GM19463 (cell line): ENCODE data around the gene AMPH.

Experiments used
- ATAC-seq: cut with Tn5 transposase; IDR thresholded peaks from one replicate; pipeline ENCODE4 v1.9.1; 2021; ENCODE audit warnings: mild to moderate bottlenecking, moderate library complexity; ENCODE audit not compliant: unreplicated experiment

AMPH gene

DNA sequence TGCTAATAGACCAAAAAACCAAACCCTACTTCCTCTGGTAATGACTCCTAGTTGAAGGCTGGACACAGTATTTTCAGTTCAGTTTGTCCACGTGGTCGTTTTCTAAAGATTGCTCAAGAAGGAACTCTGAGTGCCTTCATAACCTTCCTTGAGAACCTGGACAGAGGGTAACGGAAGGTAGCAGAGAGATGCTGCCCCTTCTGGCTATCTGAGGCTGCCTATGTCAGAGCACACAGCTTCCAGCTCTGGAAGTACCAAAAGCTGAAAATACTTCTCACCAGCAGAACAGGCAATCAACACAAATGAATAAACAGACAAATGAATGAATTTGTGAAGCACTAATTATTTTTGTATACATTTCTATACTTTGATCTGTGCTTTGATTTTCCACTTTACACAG lies 85.2 kb downstream of the AMPH start:
- ATAC-seq, result no peak

- no peak for ATAC-seq
These were observed 89.0 kb downstream of the AMPH start for GRCh38 chr7:38542156-38542555.

GRCh38 chr7:38541440-38541839 lies 89.7 kb downstream of the AMPH start:
- no peak for ATAC-seq

- ATAC-seq, result no peak
These were observed 91.6 kb downstream of the AMPH start for GRCh38 chr7:38539477-38540081.

DNA sequence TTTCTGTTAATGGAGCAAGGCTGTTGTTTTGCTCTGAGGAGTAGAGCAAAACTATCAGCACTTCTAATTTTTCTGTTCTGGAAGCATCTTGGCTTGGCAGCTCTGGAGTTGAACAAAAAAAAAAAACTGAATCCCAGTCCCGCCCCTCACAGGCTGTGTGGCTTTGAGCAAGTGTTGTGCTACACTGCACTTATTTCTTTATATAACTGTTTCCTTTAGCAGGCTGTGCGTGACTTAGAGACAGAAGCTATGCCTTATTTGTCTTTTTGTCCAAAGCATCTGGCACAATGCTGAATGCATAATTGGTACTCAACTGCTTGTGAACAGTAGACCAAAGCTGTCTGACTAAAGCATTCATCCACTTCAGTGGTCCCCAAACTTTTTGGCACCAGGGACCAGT lies 96.1 kb downstream of the AMPH start:
- ATAC-seq, result no peak

DNA sequence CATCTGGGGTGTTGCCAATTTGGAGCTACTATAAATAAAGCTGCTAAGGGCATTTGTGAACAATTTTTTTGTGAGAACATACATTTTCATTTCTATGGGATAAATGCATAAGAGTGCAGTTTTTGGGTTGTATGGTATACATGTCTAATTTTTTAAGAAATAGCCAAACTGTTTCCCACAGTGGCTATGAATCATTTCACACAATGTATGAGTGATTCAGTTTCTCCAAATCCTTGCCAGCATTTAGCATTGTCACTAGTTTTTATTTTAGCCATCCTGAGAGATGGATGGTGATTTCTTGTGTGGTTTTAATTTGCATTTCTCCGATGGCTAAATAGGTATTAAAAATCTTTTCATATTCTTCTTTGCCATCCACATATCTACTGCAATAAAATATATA lies 105.3 kb downstream of the AMPH start:
- no peak for ATAC-seq

DNA sequence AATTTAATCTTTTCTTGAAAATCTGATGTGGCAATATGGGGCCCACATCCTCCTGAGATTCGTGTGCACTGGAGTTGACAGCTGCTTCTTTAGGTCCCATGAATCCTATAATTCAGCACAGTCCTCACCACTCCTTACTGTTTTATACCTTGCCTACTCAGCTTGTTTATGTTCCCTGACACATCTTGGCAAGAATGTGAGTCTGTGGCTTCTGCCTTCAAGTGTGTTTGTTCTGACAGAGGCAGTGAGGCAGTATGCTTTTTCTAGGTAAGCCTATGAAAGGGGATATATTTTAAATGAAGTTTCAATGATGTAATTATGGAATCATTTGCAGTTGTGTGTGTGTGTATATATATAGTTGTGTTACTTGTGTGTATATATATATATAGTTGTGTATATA lies 106.4 kb downstream of the AMPH start:
- no peak for ATAC-seq

DNA sequence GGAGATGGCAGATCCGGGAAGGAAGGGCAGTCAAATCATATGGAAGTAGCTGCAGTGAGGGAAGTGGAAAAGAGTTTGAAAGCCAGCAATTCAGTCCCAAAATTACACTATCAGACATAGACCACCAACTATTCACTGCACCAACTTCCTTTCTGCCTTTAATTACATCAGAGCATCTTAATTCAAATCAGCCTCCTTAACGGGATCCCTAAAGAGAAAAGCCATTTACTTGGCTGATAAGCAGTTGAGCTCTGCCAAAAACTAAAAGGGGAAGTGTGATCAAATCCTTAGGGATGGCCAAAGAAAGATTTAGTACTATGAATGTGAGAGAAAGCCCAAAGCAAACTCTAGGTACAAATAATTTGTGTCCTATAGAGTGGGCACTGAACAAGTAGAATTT lies 110.4 kb downstream of the AMPH start:
- ATAC-seq, result no peak

DNA sequence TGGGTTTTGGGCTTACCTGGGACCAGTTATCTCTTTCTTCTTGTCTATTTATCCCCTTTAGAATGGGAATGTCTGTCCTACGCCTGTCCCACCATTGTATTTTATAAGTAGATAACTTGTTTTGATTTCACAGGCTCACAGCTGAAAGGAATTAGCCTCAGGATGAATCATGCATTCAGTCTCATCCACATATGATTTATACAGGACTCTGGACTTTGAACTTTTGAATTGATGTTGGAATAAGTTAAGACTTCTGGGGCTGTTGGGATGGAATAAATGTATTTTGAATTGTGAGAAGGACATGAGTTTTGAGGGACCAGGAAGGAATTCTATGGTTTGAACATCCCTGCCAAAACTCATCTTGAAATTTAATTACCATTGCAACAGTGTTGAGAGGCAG lies 112.6 kb downstream of the AMPH start:
- ATAC-seq, result no peak

- ATAC-seq, result no peak
These were observed 118.5 kb downstream of the AMPH start for GRCh38 chr7:38512704-38513103.

DNA sequence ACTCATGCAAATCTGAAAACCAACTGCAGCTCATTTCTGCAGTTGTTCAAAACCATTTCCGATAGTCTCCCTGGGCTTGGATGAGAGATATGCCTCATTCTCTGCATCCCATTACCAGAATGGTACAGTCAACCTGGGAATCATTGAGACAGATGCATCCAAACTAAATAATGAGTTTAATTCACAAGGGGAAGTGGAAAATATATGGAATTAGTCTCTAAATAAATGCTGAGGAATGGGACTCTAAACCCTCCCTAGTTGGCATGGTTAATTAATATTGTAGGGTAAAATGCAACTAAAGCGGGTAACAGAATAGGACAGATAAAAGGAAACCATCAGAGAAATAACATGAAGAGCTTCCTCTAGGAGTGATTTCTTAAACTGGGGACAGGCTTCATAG lies 118.9 kb downstream of the AMPH start:
- no peak for ATAC-seq

DNA sequence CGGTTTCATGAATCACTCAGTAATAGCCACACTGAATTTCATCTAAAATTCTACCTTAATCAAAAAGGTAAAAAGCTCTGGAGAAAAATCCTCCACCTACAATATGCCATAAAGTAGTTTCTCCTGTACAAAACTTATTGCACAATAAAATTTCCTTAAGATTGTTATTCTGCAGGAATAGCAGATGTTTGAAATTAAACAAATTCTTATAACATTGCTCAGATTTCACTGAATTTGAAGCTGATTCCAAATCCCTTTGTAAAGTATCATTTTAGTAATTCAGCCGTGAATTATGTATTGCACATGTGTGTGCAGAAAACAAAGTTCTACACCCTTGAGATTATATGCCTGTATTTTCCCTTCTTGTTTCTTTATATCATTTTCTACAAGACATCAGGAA lies 123.8 kb downstream of the AMPH start:
- ATAC-seq, result no peak

- ATAC-seq, result no peak
These were observed 124.4 kb downstream of the AMPH start for GRCh38 chr7:38506756-38507155.

DNA sequence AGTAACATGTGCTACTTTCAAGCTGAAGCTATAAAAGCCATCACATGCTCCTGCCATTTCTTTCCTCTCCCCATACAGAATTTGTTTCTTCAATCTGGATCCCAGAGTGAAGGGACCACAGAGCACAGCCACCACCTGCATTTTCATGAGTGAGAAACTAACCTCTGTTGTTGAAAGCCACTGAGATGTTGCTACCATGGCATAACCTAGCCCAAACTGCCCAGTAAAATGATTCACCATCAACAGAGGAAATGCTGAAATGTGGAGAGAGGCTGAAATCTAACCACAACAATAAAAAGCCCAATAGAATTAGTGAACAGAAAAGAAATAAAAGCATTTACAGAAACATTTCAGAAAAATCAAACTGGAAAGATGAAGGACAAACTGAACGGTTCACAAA lies 125.2 kb downstream of the AMPH start:
- ATAC-seq, result no peak

DNA sequence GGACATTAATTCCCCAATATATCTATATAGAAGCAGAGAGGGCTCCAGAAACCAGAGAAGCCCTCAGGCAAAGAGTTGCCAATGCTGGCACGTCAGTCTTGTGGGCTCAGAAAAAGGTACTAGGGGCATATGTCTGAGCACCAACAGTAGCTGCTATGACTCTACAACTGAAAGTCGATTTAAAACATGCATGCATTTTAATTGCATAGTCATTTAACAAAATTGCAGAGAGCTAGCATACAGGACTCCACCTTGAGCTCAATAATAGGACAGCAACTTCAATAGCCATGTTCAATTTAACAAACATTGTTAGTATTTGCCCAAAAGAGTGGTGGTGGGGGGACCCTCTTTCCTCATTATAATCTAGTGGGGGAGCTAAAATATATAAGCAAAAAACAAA lies 126.5 kb downstream of the AMPH start:
- ATAC-seq, result no peak

DNA sequence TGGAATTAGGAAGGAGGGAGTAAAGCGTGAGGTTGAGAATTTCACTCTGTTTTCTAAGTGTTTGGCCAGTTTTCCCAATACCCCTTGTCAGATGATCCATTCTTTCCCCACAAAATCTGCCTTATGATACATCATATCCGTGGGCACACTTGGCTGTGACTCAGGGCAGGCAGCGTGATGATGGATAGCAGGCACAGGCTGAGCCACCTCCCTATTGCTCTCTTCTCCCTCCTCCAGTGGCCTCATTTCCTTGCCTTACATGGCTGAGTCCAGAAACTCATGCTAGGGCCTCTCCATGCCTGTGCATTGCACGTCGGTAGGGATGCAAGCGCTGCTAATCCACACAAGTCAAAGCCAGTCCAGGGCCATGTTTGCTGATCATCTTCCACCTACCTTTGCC lies 128.3 kb downstream of the AMPH start:
- ATAC-seq, result no peak

DNA sequence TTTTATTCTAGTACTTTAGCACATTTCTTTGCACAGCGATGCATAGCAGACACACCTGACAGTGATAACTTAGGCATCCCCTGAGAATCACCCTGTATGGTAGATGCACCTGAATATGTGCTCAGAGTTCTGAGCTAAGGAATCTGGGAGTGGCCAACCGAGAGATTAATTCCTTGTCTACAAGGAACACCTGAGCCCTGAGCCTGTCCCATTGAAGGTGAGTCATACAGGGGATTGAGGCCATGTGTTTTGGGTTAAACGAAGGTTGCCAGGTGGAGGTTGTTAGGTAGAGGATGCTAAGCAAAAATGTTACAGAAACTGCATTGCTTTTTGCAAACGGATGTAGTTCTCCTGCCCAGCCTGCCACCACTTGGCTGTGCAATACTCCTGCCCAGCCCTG lies 128.9 kb downstream of the AMPH start:
- no peak for ATAC-seq

DNA sequence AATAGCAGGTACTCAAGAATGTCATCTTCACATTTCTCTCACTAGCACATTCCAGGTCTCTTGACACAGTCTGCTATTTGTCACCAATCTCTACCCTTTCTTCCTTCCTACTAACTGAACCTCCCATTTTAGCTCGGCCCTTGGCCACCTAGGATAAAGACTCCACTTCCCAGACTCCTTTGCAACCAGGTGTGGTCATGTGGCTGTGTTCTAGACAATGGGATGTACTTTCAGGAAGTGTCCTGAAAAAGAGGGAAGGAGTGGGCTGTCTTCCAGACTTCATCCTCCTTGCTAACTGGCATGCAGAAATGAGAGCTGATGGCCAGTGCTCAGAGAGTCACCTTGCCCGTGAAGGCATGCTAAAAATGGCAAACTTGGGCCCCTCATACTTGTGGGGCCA lies 139.2 kb downstream of the AMPH start:
- ATAC-seq, result no peak

GRCh38 chr7:38482521-38482920 lies 148.7 kb downstream of the AMPH start:
- no peak for ATAC-seq

- no peak for ATAC-seq
These were observed 149.8 kb downstream of the AMPH start for GRCh38 chr7:38481401-38481800.

GRCh38 chr7:38478404-38478803 lies 152.8 kb downstream of the AMPH start:
- ATAC-seq, result no peak

GRCh38 chr7:38477333-38477732 lies 153.8 kb downstream of the AMPH start:
- no peak for ATAC-seq

- no peak for ATAC-seq
These were observed 154.4 kb downstream of the AMPH start for GRCh38 chr7:38476764-38477163.

- ATAC-seq, result no peak
These were observed 165.2 kb downstream of the AMPH start for GRCh38 chr7:38465956-38466355.
